CD14-positive monocyte (primary cell): Measurements from ENCODE around the gene NR1I3. TPM values are rescaled to one million over a fixed set of nuclear protein-coding genes. Genes with fewer than 3 reads are reported as not detected.

Experiments used
- DNase-seq, 3 donors: peaks; one replicate each; pipeline ENCODE4 v3.0.0-alpha.2; 2011 to 2022
- H2AFZ ChIP-seq: 2 replicates; pipeline ENCODE4 v1.6.0; 2012; ENCODE audit warnings: mild to moderate bottlenecking, low read depth, low read length, inconsistent platforms; ENCODE audit not compliant: insufficient read depth, poor library complexity, severe bottlenecking
- H3K27ac ChIP-seq, 2 donors: 1 replicate in 1 of 2; 2 replicates in 1 of 2; pipeline ENCODE4 v1.5.1; 2012 to 2013; ENCODE audit warnings: low read length in 2 of 2, control low read depth in 1 of 2, inconsistent platforms in 1 of 2, low read depth in 1 of 2, mild to moderate bottlenecking in 1 of 2
- H3K27me3 ChIP-seq, 2 donors: one replicate each; pipeline versions ENCODE4 v1.6.0 to v1.6.1; 2011 to 2013; ENCODE audit warnings: low read length in 2 of 2; ENCODE audit not compliant: control insufficient read depth in 2 of 2, insufficient read depth in 2 of 2
- H3K36me3 ChIP-seq, 2 donors: replicated peaks in 1 of 2; 1 replicate in 1 of 2; 2 replicates in 1 of 2; pipeline versions ENCODE4 v1.5.1 to v1.6.1; 2012 to 2013; ENCODE audit warnings: low read length in 2 of 2, control low read depth in 1 of 2, inconsistent platforms in 1 of 2, mild to moderate bottlenecking in 1 of 2; ENCODE audit not compliant: insufficient read depth in 2 of 2, control insufficient read depth in 1 of 2
- H3K4me1 ChIP-seq, 2 donors: 1 replicate in 1 of 2; 2 replicates in 1 of 2; pipeline versions ENCODE4 v1.5.1 to v1.6.1; 2012 to 2013; ENCODE audit warnings: low read length in 2 of 2, control low read depth in 1 of 2, inconsistent platforms in 1 of 2, mild to moderate bottlenecking in 1 of 2, moderate library complexity in 1 of 2; ENCODE audit not compliant: insufficient read depth in 2 of 2, control insufficient read depth in 1 of 2
- H3K4me2 ChIP-seq: replicated peaks from 2 replicates; pipeline ENCODE3; 2012; ENCODE audit warnings: low read length, moderate library complexity, mild to moderate bottlenecking; ENCODE audit not compliant: poor library complexity, severe bottlenecking; ENCODE audit errors: extremely low read depth
- H3K4me3 ChIP-seq, 3 experiments: fragments of 200-600 bp in 1 of 3; sonication (generic) in 1 of 3; replicated peaks in 1 of 3; 1 replicate in 2 of 3; 2 replicates in 1 of 3; pipeline ENCODE4 v1.5.1; 2011 to 2013; ENCODE audit warnings: low read length in 3 of 3, mild to moderate bottlenecking in 3 of 3, control low read depth in 2 of 3, low read depth in 2 of 3, inconsistent platforms in 1 of 3, moderate library complexity in 1 of 3
- H3K79me2 ChIP-seq: 2 replicates; pipeline ENCODE4 v1.6.0; 2012; ENCODE audit warnings: mild to moderate bottlenecking, control low read depth, inconsistent platforms, low read length, moderate library complexity; ENCODE audit not compliant: insufficient read depth
- H3K9ac ChIP-seq: 2 replicates; pipeline ENCODE4 v1.6.0; 2017; ENCODE audit warnings: low read length, mild to moderate bottlenecking; ENCODE audit not compliant: insufficient read depth, poor library complexity, severe bottlenecking
- H3K9me3 ChIP-seq, 2 donors: replicated peaks in 1 of 2; 1 replicate in 1 of 2; 2 replicates in 1 of 2; pipeline versions ENCODE4 v1.5.1 to v1.6.1; 2012 to 2013; ENCODE audit warnings: low read length in 2 of 2, control low read depth in 1 of 2; ENCODE audit not compliant: control insufficient read depth in 1 of 2, insufficient read depth in 1 of 2
- H4K20me1 ChIP-seq: 2 replicates; pipeline ENCODE4 v1.6.0; 2012; ENCODE audit warnings: mild to moderate bottlenecking, low read length, control low read depth, moderate library complexity; ENCODE audit not compliant: insufficient read depth
- H3K27ac Mint-ChIP-seq, 7 donors: one replicate each; pipeline ENCODE4 v1.8.0; 2020; ENCODE audit warnings: mild to moderate bottlenecking in 7 of 7, mixed read lengths in 7 of 7, moderate library complexity in 6 of 7, inconsistent platforms in 2 of 7
- H3K27me3 Mint-ChIP-seq, 3 donors: one replicate each; pipeline ENCODE4 v1.8.0; 2021 to 2022; ENCODE audit warnings: low read depth in 3 of 3, mild to moderate bottlenecking in 3 of 3, mixed read lengths in 3 of 3, moderate library complexity in 3 of 3, inconsistent platforms in 1 of 3
- H3K36me3 Mint-ChIP-seq, 2 donors: one replicate each; pipeline ENCODE4 v1.8.0; 2020; ENCODE audit warnings: mixed read lengths in 2 of 2, inconsistent platforms in 1 of 2, mild to moderate bottlenecking in 1 of 2
- H3K4me1 Mint-ChIP-seq: one replicate; pipeline ENCODE4 v1.8.0; 2020; ENCODE audit warnings: mild to moderate bottlenecking, mixed read lengths
- H3K4me3 Mint-ChIP-seq, 2 donors: one replicate each; pipeline ENCODE4 v1.8.0; 2020; ENCODE audit warnings: mild to moderate bottlenecking in 2 of 2, mixed read lengths in 2 of 2, moderate library complexity in 1 of 2
- H3K9me3 Mint-ChIP-seq, 7 donors: one replicate each; pipeline ENCODE4 v1.8.0; 2020 to 2022; ENCODE audit warnings: mixed read lengths in 7 of 7, mild to moderate bottlenecking in 6 of 7, moderate library complexity in 6 of 7, inconsistent platforms in 2 of 7
- CTCF ChIP-seq: fragments of 200-600 bp; IDR thresholded peaks from one replicate; pipeline ENCODE4 v1.8.0; 2022; ENCODE audit warnings: antibody characterized with exemption, mild to moderate bottlenecking
- WGBS: methylation state at CpG from one replicate; pipeline ENCODE4 v1.1.5; 2013; ENCODE audit warnings: missing lambda C conversion rate; ENCODE audit not compliant: insufficient coverage; 5-methylcytosine and 5-hydroxymethylcytosine counted together
- intact Hi-C, 2 donors: fragments of 100-400 bp; cut with micrococcal nuclease; formaldehyde crosslinking; loops; one replicate each; pipeline versions ENCODE4 v1.15.0 to v1.15.1; 2023
- polyA plus RNA-seq, 3 donors: library from polyadenylated mRNA; depleted of rRNA in 1 of 3; unstranded in 2 of 3; stranded (reverse) in 1 of 3; fragments of 300-500 nt in 2 of 3; fragments of >200 nt in 1 of 3; fragmentation: Illumina TruSeq in 2 of 3; gene quantifications; 1 replicate in 2 of 3; 2 replicates in 1 of 3; pipeline ENCODE4 v1.2.3, GENCODE V29; 2012 to 2021

The NR1I3 gene
- polyA plus RNA-seq, 3 donors, result not detected

GRCh38 chr1:161185282-161185682, 52.7 kb downstream of the NR1I3 start:
- no peaks in the 10 kb centered on the region for H3K9me3 ChIP-seq
- 0% methylated on average over 2 of the region's 3 CpGs for WGBS
- peak overlapping the region; percentile 31 for H3K4me2 ChIP-seq
- Mint-ChIP-seq H3K27me3 (peaks cover 0 to 4% (median 1%) of the 10 kb centered on the region in 3 donors), H3K4me1 (peaks cover 86% of the 10 kb centered on the region), H3K4me3 (peak overlapping the region in 1 of 2 donors; percentile 64), H3K27ac (peak overlapping the region; percentile 98 to 99 (median 99)), H3K9me3 (no peaks in the 10 kb centered on the region), H3K36me3 (peaks cover 0 to 4% of the 10 kb centered on the region in 2 donors)
- H3K36me3 ChIP-seq, result no peaks in the 10 kb centered on the region
- peak overlapping the region; percentile 39 for H3K9ac ChIP-seq
- H2AFZ ChIP-seq, result no peak overlapping the region
- peaks cover 83 to 87% of the 10 kb centered on the region in 2 donors for H3K4me1 ChIP-seq
- H3K27me3 ChIP-seq, result no peaks in the 10 kb centered on the region
- no peaks in the 10 kb centered on the region for H3K79me2 ChIP-seq
- peak overlapping the region in 1 of 3 experiments; percentile 45 for H3K4me3 ChIP-seq
- no peaks in the 10 kb centered on the region for H4K20me1 ChIP-seq
- intact Hi-C loops, result no loop called here
- DNase-seq, result peak; percentile 93 to 96 (median 94)
- no peak for TF ChIP-seq CTCF
- peak overlapping the region; percentile 82 to 96 for H3K27ac ChIP-seq

DNA sequence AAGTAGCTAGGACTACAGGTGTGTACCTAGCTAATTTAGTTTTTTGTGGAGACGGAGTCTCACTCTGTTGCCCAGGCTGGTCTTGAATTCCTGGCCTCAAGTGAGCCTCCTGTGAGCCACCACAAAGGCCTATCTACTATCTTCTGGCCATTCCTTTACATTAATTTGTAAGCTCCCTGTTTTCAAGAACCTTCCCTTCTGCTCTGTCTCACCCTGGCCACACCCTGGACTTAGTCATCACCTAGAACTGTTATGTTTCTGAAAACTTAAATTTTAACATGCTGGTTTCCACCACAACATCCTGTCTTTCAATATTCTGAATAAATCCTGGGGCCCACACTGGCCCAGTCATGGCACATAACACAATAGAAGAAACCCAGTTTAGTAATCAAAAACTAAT, 55.8 kb downstream of the NR1I3 start:
- H3K9me3 Mint-ChIP-seq, result no peaks in the 10 kb centered on the region
- peaks cover under 1% of the 10 kb centered on the region for H3K79me2 ChIP-seq
- peak overlapping the region; percentile 81 to 86 for H3K27ac ChIP-seq
- H3K27me3 ChIP-seq, result no peaks in the 10 kb centered on the region
- no peaks in the 10 kb centered on the region for H4K20me1 ChIP-seq
- peaks cover 72% of the 10 kb centered on the region for H3K4me1 Mint-ChIP-seq
- peaks cover 0 to 1% (median 0%) of the 10 kb centered on the region in 3 donors for H3K27me3 Mint-ChIP-seq
- peaks cover 70 to 77% of the 10 kb centered on the region in 2 donors for H3K4me1 ChIP-seq
- peak; percentile 73 to 80 (median 76) for DNase-seq
- H3K36me3 Mint-ChIP-seq, result peaks cover 0 to 3% of the 10 kb centered on the region in 2 donors
- H3K9me3 ChIP-seq, result no peaks in the 10 kb centered on the region
- H3K4me3 Mint-ChIP-seq, result peak overlapping the region; percentile 3 to 18
- peak overlapping the region in 1 of 3 experiments; percentile 12 for H3K4me3 ChIP-seq
- WGBS, result no CpG with 5 or more reads among the region's 1 CpG
- H3K36me3 ChIP-seq, result no peaks in the 10 kb centered on the region
- intact Hi-C loops, result no loop called here
- peak overlapping the region; percentile 45 for H2AFZ ChIP-seq
- TF ChIP-seq CTCF, result no peak
- peak overlapping the region; percentile 24 for H3K9ac ChIP-seq
- peak overlapping the region; percentile 79 to 97 (median 92) for H3K27ac Mint-ChIP-seq
- peak overlapping the region; percentile 50 for H3K4me2 ChIP-seq
